NCI-H146 (cell line): Measurements from ENCODE around the gene ATP6V0D1.

Experiments
- DNase-seq: peaks from one replicate; lab custom pipeline; 2025; lab: John Stamatoyannopoulos, UW

Gene ATP6V0D1

DNA sequence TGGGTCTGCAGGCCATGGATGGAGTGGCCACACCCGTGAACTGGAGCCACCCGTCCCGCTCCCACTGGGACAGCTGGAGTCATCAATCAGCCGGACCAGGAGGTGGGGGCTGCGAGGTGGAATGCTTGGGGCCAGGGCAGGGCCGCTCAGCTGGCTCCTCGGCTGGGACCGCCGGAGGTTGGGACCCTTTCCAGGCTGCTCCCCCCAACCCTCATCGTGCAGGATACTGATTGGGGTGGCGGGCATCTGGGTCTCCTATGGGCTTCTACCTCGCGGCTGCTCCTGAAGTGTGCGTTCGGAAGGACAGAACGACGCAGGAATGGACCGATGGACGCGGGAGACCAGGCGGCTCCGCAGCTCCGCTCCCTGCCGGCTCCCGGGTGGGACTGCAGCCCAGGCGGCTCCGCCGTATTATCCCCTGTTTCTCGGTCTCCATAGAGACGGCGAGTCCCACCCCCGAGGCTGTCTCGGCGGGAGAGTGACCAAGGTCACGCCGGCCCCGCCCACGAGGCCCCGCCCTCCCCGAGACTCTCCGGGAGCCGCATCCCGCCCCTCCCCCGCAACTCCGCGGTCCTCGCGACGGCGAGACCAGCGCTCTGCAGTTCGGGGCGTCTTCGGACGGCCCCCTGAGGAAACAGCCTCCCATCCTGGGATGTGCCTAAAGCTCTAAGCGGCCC is 87.7 kb downstream of the ATP6V0D1 start, which contains the start of gene TPPP3:
TSS of gene TPPP3 (minus strand) at position 388 of the 677 bp plus-strand sequence. CDS start 2,387 bp downstream, outside the sequence.
- peak; percentile 90 for DNase-seq

- DNase-seq = no peak
Measured at GRCh38 chr16:67392301-67393059, 88.5 kb downstream of the ATP6V0D1 start.

- no peak for DNase-seq
Measured at GRCh38 chr16:67391424-67392300, 89.3 kb downstream of the ATP6V0D1 start.

DNA sequence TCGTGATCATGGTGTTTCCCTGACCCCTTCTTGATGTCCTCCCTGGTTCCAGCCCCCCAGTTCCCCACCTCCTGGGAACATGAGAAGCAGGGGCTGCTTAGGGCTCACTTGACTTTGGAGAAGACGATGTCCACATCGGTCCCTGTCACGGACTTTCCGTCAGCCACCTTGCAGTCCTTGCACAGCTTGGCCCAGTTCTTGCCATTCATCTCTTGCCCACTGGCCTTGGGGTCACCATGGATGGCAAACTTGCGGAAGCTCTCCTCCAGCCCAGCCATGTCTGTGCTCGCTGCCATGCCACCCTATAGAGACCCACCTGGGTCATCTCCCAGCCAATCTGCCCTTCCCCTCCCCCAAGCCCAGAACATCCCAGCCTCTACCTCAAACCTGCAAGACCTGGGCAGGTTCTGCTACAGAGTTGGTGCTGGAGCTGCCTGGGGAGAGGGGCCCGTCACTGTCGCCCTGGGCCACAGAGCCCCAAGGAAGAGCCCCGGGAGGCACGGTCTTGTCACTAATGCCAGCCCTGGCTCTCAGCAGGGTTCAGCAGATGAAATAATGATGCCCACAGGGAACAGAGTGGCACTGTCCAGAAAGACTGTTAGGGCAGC is 90.0 kb downstream of the ATP6V0D1 start:
- no peak for DNase-seq

GRCh38 chr16:67389911-67390815 is 90.8 kb downstream of the ATP6V0D1 start:
- no peak for DNase-seq

DNA sequence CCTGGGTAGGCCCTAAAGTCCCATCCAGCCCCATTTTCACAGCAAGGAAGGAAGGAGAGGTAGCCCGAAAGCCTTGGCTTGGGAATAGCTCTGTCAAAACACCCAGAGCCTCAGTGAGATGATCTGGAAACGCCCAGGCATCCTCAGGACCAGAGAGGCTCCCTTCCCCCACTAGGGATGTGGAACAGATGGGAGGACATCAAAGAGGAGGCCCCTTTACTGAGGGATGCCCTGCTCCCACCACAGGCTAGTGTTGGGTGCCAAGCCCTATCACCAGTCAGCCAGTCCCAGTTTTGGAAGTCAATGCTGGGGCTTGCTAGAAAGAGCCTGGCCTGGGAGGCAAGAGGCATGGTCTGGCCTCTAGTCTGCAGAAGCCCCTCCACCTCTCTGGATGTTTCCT is 92.4 kb downstream of the ATP6V0D1 start:
- DNase-seq = no peak

DNA sequence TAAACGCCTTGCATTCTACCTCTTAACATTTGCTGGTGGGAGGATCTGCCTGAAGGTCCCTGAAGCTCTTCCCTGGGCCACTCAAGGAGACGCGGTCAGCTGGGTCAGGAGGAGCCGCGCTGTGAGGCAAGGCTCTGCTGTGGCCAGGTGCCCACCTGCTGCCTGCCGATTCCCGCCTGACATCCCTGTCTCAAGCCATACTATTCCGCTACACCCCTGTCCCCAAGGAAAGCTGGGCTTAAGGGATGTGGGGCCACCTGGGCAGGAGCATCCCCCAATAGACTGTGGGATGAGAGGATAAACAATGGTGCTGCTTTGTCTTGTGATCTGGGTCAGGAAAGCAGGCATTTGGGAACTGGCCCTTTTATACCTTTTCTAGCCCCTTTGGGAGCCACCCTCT is 92.8 kb downstream of the ATP6V0D1 start:
- no peak for DNase-seq
